GDM1 (cell line): ENCODE data around the gene SMIM33.
"Not testable (repeated sequence)": the region's sequence is repeated elsewhere in the genome, so short reads cannot be mapped to it uniquely, and the experiment has no call there.

ENCODE experiments used
- DNase-seq: peaks from one replicate; lab custom pipeline; 2025; lab: John Stamatoyannopoulos, UW

Gene SMIM33

GRCh38 chr5:139470821-139471300 lies at the start of gene SMIM33:
TSS of gene SMIM33 (plus strand) at chr5:139471004. CDS start at chr5:139471122, 118 bp downstream.
- DNase-seq: peak; percentile 57

- peak; percentile 62 for DNase-seq
These were observed 48.4 kb upstream of the SMIM33 start for GRCh38 chr5:139422307-139422893.

DNA sequence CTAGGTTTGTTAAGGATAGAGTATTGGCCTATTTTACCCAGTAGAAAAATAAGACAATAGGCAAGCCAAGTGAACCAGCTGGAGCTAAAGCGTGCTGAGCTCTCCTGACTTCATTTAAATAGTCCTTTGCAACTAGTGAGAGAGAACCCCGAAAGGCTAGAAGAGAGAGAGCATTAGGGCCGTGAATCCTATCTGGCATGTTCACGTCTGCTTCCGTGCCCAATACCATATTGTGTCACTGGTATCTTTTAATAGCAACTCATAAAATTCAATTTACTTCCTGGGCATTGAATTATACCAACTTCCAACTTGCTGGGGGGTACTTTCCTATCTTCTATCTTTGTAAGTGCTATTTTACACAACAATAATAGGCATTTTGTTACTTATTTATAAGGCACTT lies 45.3 kb upstream of the SMIM33 start:
- DNase-seq: no peak

GRCh38 chr5:139426203-139426885 lies 44.5 kb upstream of the SMIM33 start:
- DNase-seq: no peak

GRCh38 chr5:139430015-139430414 lies 40.8 kb upstream of the SMIM33 start:
- no peak for DNase-seq

DNA sequence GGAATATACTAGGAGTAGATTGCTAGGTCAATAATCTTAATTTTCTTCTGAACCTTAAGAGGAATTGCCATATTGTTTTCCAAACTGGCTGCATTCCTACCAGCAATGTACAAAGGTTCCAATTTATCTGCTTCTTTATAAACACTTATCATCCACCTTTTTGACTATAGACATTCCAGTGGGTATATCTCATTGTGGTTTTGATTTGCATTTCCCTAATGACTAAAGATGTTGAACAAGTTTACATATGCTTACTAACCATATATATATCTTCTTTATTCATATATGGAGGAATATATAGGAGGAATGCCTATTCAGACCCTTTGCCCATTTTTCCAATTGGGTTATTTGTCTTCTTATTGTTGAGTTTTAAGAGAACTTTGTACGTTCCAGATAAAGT lies 39.1 kb upstream of the SMIM33 start:
- no peak for DNase-seq

DNA sequence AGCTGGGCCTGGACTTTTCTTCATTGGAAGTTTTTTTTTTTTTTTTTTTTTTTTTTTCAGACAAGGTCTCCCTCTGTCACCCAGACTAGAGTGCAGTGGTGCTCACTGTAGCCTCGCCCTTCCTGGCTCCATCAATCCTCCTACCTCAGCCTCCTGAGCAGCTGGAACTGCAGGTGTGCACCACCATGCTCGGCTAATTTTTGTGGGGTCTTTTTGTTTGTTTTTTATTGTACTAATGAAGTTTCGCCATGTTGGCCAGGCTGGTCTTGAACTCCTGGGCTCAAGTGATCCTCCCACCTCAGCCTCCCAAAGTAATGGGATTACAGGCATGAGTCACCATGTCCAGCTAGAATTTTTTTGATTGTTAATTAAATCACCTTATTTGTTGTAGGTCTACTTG lies 35.1 kb upstream of the SMIM33 start:
- no peak for DNase-seq

- DNase-seq: no peak
These were observed 32.1 kb upstream of the SMIM33 start for GRCh38 chr5:139438707-139439012.

DNA sequence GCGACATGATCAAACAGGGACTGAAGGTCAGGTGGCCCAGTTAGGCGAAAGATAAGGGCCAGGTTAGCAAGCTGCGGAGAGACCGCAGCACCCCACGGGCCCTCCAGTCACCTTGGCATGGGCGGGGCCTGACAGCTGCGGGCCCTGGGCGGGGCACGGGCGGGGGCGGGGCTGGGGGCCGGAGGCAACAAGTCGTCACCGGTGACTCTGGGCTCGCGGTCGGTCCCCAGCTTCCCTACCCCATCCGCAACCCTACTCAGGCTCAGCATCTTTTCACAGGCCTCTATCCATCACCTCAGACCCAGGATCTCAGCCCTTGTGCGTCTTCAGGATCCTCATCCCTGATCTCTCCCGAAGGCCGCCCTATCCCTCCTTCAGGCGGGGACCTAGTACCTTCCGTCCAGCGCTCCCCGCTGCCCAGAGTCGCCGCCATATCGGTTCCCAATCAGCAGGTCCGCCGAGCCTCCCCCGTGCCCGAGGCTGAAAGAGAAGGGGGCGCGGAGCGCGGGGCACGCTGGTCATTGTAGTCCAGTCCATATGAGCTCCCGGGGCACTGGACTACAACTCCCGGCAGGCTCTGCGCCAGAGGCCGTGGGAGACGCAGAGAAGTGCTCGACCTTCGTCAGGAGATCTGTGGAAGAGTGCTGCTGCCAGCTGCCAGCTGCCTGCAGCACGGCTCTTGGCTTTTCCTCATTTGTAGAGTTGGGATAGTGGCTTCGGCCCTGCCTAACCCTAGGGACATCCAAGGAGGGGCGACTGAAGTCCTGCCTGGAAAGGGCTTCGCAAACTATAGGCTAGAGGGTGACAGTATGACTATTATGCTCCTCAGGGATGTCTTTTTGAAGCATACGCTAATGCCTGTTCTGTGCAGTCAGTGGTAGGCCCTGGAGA lies 31.5 kb upstream of the SMIM33 start, which contains the start of gene DNAJC18:
TSS of gene DNAJC18 (minus strand) at position 513 of the 891 bp plus-strand sequence. CDS start at position 433, 80 bp downstream.
- DNase-seq: peak; percentile 79

GRCh38 chr5:139440416-139440815 lies 30.4 kb upstream of the SMIM33 start:
- DNase-seq: not testable (repeated sequence)

GRCh38 chr5:139443831-139444453 lies 26.9 kb upstream of the SMIM33 start:
- no peak for DNase-seq

DNA sequence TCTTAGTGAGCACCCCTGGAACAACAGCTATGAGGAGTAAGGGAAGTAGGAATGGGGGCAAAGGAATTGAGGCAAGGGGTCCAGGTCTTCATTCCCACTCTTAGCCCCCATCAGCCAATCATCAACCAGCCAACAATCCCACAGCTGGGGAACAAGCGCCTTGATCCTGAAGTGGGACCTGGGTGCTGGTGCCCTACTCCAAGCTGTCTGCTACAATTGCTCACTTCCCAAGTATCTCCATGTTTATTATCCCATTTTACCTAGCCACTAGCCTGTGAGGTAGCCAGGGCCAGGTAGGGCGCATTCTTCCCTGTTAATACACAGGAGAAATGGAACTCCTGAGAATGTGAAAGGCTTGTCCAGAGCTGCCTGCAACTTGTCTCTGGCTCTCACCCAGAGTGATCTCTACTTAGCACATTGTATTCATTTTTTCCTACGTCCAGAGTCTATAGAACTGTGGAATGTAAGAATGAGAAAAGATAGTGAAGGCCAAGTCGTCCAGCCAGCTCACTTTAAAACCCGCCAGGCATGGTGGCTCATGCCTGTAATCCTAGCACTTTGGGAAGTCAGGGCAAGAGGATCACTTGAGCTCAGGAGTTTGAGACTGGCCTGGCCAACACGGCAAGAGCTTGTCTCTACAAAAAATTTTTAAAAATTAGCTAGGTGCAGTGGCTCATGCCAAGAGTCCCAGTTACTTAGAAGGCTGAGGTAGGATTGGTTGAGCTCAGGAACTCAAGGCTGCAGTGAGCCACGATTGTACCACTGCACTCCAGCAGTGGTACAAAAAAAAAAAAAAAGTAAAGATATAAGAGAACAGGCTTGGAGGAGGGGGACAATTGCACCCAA lies 25.3 kb upstream of the SMIM33 start:
- DNase-seq: no peak

DNA sequence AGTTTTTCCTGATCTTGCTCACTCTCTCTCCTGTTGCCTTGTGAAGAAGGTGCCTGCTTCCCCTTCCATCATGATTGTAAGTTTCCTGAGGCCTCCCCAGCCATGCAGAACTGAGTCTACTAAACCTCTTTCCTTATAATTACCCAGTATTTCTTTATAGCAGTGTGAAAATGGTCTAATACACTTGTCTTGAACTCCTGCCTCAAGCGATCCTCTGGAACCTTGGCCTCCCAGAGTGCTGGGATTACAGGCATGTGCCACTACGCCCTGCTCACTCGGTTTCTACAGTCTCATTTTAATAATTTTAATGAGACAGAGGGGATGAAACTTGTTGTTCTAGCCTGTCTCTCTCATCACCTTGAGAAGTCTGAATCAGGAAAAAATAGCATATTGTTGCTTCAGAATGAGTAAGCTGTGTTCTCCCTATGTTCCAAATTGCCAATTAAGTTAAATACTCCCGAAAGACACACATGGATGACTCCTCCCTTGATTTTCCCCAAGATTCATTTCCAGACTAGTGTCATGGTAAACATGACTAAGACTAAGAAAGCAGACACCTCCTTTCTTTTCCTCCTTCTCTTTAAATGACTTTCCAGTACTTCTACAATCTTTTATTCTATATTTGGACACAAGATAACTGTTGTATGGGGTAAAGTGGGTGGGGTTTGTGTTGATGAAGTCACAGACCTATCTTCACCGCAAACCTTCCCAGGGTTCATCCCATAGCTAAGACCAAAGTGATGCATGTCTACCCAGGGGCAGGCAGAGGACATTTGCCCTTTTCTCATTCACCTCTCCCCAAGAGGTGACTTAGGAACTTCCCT lies 23.6 kb upstream of the SMIM33 start:
- DNase-seq: no peak

GRCh38 chr5:139451176-139451575 lies 19.6 kb upstream of the SMIM33 start:
- no peak for DNase-seq

GRCh38 chr5:139451878-139452660 lies 18.7 kb upstream of the SMIM33 start:
- DNase-seq: no peak

- no peak for DNase-seq
These were observed 16.9 kb upstream of the SMIM33 start for GRCh38 chr5:139453683-139454567.

GRCh38 chr5:139454568-139455290 lies 16.1 kb upstream of the SMIM33 start:
- DNase-seq: no peak

GRCh38 chr5:139456776-139457175 lies 14.0 kb upstream of the SMIM33 start:
- DNase-seq: no peak
